Astrocyte (in vitro differentiated cells and primary cell): Measurements from ENCODE around the gene PLD1.

Experiments used
- EZH2 ChIP-seq: IDR thresholded peaks from 2 replicates; pipeline ENCODE4 v1.6.1; 2012; ENCODE audit warnings: mild to moderate bottlenecking, low read length, inconsistent platforms; ENCODE audit not compliant: insufficient read depth
- TF ChIP-seq, protein P1 (sequence below): IDR thresholded peaks from 2 replicates; pipeline ENCODE4 v1.5.1; 2011; ENCODE audit warnings: low read depth, mild to moderate bottlenecking, inconsistent platforms, low read length, moderate library complexity; ENCODE audit not compliant: insufficient read depth

DNA sequence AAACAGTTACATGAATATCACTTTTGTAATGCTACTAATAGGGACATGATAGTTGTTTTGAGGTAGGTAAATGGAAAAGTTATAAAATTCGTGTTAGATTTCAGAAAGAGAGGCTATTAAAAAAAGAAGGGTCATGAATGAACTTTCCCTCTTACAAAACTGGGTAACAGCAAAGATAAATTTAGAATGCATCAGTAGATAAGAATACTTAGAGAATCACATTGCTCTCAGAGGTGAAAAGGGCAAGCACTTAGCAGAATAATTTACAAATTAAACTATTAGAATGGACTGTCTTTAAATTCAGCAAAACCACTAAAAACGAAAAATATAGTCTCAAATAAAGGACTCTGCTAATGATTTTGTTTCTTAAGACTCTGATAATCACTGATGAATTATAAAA, 167.2 kb downstream of the PLD1 start:
- TF ChIP-seq, protein P1, sequence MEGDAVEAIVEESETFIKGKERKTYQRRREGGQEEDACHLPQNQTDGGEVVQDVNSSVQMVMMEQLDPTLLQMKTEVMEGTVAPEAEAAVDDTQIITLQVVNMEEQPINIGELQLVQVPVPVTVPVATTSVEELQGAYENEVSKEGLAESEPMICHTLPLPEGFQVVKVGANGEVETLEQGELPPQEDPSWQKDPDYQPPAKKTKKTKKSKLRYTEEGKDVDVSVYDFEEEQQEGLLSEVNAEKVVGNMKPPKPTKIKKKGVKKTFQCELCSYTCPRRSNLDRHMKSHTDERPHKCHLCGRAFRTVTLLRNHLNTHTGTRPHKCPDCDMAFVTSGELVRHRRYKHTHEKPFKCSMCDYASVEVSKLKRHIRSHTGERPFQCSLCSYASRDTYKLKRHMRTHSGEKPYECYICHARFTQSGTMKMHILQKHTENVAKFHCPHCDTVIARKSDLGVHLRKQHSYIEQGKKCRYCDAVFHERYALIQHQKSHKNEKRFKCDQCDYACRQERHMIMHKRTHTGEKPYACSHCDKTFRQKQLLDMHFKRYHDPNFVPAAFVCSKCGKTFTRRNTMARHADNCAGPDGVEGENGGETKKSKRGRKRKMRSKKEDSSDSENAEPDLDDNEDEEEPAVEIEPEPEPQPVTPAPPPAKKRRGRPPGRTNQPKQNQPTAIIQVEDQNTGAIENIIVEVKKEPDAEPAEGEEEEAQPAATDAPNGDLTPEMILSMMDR = no peak
- TF ChIP-seq EZH2 = no peak
